ENCODE results near the gene NAE1.
A peak's percentile ranks its signal among the peaks of the same experiment; 100 is the strongest.
"Not testable (repeated sequence)": the region's sequence is repeated elsewhere in the genome, so short reads cannot be mapped to it uniquely, and the experiment has no call there.

Gene NAE1

GRCh38 chr16:66830422-66831404, at the start of gene NAE1:
TSS of gene NAE1 (minus strand) at chr16:66830976. CDS start at chr16:66830899, 77 bp downstream.
- peak; percentile 88 for DNase-seq

DNA sequence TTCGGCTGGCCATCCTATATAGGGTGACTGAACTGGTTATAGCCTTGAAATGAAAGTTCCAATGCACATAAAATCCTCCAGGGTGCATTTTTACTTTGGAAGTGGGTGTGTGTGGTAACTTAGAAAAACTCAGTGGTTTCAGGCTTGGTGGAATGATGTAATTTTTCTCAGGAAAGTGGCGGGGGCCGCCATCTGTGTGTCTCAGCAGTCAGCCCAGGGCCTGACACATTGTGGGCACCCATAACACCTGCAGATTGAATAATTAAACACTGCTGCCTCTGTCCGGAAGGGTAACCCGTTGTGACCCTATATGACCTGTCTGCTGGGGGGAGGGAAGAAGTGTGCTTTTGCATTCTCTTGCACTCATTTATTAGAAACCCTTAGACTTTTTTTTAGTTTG, 47.3 kb upstream of the NAE1 start:
- DNase-seq = no peak

- no peak for DNase-seq
Observed at GRCh38 chr16:66874079-66874775, 43.5 kb upstream of the NAE1 start.

GRCh38 chr16:66873685-66874055, 42.9 kb upstream of the NAE1 start:
- DNase-seq = peak; percentile 25

DNA sequence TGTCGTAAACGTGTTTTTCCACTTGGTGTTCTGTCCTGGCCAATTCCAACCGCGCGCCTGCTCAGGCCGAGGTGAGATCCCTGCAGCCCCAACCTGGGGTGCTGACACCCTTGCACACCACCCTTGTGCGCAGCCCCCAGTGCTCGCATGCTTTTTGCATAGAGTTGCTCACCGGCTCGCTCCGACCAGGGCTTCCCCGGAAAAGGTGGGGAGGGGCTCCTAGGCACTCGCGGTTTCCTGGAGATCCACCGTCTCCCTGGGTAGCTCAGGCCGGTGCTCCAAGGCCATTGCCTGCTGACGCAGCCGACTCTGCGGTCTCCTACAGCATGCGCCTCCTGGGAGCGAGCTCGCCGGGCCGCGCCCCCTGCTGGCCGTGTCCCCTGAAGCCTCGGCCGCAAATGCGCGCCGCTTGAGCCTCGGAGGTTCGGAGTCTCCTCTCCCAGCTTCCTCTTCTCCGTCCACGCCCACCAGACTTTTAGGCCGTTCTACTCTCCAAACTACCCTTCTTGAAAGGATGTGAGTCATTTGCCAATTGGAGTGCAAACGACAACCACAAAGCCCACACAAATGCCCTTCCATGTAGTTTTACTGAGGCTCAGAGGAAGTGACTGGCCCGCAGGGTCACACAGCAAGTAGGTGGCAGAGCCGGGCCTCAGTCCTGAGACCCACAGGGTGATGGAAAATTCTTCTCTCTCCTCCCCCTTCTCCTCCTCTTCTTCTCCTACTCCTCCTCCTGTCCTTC, 42.3 kb upstream of the NAE1 start:
- peak; percentile 94 for DNase-seq

GRCh38 chr16:66872559-66872942, 41.8 kb upstream of the NAE1 start:
- DNase-seq = no peak

- no peak for DNase-seq
Observed at GRCh38 chr16:66871840-66872239, 41.1 kb upstream of the NAE1 start.

DNA sequence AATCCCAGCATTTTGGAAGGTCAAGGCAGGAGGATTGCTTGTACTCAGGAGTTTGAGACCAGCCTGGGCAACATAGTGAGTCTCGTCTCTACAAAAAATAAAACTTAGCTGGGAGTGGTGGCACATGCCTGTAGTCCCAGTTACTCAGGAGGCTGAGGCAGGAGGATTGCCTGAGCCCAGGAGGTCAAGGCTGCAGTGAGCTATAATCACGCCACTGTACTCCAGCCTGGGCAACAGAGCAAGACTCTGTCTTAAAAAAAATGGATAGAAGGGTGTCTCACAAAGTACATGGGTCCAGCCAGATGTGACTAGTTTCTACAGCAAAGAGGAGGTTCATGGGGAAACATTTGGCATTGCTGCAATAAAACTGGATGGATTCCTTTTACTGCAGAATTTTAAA, 40.6 kb upstream of the NAE1 start:
- DNase-seq = not testable (repeated sequence)

DNA sequence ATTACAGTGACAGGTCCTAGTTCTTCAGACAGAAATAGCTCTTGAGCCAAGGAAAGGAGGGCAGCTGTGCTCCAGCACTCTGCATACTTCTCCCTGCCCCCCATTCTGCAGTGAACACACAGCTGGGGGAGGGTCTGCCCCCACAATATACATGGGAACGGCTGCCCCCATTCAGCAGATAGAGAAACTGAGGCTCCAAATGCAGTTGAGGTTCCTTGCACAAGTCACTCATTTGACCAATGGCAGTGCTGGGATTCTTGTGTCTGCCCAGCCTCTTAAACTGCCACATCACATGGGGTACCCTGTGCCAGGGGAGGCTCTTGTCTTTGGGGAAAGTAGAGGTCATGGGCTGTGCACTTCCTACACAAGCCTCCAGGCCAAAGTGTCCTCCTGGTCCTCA, 38.6 kb upstream of the NAE1 start:
- DNase-seq = no peak

GRCh38 chr16:66863707-66864106, 32.9 kb upstream of the NAE1 start:
- DNase-seq = no peak

DNA sequence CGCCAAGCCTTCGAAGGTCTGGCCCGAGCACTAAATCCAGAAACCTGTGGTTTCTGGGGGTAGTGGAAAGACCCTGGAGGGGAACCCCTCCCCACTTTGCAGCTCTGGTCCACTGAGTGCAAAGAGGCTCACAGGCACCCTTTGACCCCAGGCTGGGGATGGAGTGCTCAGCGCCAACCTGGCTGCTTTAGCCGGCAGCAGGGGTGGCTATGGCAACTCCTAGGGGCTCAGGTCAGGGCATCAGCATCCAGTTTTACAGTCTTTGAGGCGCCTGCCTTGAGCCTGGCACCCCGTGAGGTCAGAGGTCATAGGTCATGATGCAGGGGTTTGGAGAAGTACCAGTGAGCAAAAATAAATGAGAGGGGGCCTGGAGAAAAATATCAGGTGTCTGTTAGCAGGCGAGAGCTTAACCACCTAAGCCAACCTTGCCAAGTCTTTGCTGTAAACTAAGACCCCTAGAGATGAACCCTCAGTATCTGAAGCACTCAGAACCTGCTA, 31.3 kb upstream of the NAE1 start:
- DNase-seq = no peak

DNA sequence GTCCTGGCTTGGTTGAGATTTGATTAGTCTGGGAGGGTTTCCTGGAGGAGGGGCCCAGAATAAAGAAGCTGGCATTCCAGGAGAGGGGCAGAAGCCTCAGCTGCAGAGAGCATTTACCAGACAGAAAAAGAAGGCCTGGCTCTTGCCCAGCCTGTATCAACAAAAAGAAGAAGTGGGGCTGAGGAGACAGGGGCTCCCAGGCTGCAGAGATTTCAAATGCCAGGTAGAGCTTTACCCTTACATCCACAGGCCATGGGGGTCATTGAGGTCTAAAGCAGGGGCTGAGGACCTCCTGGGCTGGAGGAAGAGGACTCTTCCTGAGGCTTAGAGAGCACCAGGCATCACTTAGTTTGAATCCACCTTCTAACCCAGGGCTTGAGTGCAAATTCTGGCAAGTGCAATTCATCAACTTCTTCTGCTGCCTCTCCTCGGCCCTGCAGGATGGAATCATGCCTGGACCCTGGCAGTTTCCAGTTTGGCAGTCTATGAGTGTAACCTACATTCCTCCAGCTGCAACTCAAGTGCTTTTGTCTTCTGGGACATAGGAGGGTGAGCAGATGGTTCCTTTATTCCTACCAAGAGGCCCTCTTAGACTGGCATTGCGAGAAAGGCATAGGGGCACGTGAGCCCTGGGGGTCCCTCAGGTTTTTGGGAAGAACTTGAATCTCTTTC, 28.8 kb upstream of the NAE1 start:
- no peak for DNase-seq

DNA sequence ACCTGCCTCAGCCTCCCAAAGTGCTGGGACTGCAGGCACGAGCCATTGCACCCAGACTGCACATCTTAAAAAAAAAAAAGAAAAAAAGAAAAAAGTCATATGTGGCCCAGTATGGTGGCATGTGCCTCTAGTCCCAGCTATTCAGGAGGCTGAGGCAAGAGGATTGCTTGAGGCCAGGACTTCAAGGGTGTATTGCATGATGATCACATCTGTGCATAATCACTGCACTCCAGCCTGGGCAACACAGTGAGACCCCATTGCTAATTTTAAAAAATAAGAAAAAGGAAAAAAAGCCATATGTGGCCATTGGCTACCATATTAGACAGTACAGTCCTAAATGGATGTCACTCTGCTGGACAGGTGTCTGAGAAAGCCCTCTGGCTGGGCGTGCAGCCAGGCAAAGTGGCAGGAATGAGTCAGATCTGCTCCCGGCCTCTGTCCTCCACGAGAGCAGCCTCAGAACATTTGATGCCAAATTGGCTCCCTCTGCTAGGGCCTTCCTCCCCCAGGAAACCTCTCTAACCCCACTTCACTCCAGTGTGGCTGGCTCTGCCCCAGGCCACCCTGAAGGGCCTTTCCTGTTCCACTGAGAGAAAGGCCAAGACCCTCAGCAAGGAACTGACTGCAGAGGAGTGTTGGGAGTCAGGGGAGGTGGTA, 28.1 kb upstream of the NAE1 start:
- peak; percentile 15 for DNase-seq

- no peak for DNase-seq
Observed at GRCh38 chr16:66857437-66857836, 26.7 kb upstream of the NAE1 start.

DNA sequence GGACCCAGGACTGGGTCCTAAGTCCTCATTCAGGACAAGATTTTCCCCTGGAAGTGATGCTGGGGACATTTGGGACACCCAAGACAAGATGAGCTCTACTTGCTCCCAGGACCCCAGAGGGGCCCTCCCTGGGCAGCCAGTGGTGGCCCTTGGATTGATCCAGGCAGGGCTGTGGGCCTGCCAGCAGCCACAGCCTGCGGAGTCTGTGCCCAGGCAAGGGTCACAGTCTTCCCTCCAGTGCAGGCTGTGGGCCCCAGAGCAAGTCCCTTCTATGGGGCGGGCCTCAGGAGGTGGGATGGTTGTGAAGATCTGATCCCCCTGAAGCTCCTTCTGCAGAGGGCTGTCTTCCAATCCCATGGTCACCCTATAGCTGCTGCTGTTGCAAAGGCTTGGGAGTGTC, 26.0 kb upstream of the NAE1 start:
- no peak for DNase-seq

GRCh38 chr16:66856184-66856730, 25.5 kb upstream of the NAE1 start:
- DNase-seq = no peak

- DNase-seq = no peak
Observed at GRCh38 chr16:66853261-66854139, 22.7 kb upstream of the NAE1 start.

DNA sequence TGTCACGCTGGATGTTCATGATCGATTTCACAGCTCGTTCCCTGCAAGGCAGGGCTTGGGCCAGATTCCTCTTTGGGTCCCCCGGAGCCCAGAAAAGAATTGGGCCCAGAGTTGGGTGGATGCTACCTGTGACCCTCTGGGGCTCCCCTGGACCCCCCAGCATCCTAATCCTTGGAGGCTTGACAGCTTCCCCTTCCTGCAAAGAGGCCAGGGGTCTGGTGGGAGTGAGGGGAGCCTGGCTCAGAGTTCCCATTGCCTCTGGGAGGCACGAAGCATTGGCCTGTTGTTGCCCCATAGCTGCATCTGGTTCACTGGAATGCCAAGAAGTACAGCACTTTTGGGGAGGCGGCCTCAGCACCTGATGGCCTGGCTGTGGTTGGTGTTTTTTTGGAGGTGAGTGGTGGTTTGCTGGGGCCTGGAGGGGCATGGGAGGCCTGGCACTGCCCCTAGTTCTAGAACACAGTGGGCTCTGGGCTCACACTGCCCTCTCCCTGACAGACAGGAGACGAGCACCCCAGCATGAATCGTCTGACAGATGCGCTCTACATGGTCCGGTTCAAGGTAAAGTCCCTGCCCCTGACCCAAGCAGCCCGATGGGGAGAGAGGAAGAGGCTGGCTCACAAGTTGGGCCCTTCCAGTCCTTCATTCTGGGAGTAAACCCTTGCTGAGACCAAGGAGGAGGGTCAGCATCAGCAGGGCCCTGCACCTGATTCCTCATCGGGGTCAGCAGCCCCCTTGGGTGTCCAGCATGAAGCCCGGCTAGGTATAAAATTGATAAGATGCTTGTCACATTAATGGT, 20.6 kb upstream of the NAE1 start:
- DNase-seq = no peak

DNA sequence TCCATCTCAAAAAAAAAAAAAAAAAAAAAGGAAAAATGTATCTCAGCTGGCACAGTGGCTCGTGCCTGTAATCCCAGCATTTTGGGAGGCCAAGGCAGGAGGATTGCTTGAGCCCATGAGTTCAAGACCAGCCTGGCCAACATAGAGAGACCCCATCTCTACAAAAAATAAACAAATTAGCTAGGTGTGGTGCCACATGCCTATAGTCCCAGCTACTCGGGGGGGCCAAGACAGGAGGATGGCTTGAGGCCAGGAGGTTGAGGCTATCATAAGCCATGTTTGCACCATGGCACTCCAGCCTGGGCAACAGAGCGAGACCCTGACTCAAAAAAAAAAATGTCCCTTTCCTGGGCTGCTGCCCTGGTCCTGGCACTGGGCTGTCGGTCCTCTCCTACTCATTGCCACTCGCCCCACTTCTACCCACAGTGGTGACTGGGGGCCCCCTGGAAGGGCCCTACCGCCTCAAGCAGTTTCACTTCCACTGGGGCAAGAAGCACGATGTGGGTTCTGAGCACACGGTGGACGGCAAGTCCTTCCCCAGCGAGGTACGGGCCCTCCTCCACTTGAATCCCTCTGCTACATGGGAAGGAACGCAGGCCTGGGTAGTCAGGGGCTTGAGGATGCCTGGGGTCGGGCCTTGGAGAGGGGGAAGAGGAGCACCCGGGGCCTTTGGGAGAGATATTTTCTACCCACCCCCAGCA, 19.5 kb upstream of the NAE1 start:
- no peak for DNase-seq
